Ureter (tissue), 1 donor: Measurements from ENCODE around the gene ACIN1. TPM values are rescaled to one million over a fixed set of nuclear protein-coding genes. Genes with fewer than 3 reads are reported as not detected.
A peak's percentile ranks its signal among the peaks of the same experiment; 100 is the strongest.

Experiments used
- DNase-seq: peaks from one replicate; pipeline ENCODE4 v3.0.0-alpha.2; 2020; ENCODE audit warnings: low spot score
- total RNA-seq: library from RNA; stranded (reverse); gene quantifications from one replicate; pipeline ENCODE4 v1.2.4, GENCODE V29; 2023
- donor health status: DM: yes; HTN: yes; CAD: no.

ACIN1 gene
- total RNA-seq, 1 donor from 2014 or later, result 229 TPM

GRCh38 chr14:23043754-23044153 lies 51.2 kb downstream of the ACIN1 start:
- DNase-seq, result no peak

DNA sequence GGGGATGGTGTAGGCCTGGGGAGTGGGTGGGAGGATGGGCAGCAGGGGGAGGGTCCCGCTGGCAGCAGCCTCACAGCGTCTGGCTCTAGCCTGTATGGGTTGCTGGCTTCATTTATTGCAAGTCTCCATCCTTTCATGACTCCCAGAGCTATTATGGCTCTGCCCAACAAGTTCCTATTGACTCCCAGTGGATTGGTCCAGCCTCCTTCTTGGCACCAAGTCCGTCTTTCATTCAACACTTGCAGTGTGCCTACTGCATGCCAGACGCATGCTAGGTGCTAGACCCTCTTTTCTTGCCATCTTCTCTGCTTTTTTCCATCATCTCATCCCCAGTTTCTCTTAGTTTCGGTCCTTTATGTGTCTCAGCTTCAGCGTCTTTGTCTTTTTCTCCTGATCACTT lies 51.8 kb downstream of the ACIN1 start:
- DNase-seq, result no peak

DNA sequence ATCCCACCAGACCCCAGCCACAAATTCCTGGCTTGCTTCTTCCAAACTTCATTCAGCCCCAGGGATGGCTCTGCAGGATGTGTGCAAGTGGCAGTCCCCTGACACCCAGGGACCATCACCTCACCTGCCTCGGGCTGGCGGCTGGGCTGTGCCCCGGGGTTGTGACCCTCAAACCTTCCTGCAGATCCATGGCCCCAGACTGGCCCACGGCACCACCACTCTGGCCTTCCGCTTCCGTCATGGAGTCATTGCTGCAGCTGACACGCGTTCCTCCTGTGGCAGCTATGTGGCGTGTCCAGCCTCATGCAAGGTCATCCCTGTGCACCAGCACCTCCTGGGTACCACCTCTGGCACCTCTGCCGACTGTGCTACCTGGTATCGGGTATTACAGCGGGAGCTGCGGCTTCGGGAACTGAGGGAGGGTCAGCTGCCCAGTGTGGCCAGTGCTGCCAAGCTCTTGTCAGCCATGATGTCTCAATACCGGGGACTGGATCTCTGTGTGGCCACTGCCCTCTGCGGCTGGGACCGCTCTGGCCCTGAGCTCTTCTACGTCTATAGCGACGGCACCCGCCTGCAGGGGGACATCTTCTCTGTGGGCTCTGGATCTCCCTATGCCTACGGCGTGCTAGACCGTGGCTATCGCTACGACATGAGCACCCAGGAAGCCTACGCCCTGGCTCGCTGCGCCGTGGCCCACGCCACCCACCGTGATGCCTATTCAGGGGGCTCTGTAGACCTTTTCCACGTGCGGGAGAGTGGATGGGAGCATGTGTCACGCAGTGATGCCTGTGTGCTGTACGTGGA lies 52.6 kb downstream of the ACIN1 start, which contains the start of gene PSMB11:
Gene PSMB11, plus strand, starts transcription at position 51 of the 804 bp plus-strand sequence. Its CDS starts 14 bp downstream, at position 65.
- no peak for DNase-seq

DNA sequence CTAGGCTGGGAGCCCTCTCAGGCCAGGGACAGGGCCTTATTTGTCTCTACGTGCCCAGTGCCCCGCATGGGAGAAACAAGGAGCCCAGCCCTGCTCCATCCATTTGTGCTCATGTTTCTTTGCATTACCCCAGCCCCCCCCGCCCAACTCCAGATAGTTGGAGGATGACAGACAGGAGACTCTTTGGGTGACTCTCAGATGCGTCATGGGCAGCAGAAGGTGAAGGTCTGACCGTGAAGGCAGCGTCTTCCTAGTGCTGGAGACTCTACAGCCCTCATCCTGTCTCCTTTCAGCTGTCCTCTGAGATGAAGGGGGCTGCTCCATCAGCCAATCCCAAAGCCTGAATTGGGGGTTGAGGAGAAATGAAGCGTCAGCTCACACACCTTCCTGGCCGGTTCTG lies 53.2 kb downstream of the ACIN1 start:
- no peak for DNase-seq

DNA sequence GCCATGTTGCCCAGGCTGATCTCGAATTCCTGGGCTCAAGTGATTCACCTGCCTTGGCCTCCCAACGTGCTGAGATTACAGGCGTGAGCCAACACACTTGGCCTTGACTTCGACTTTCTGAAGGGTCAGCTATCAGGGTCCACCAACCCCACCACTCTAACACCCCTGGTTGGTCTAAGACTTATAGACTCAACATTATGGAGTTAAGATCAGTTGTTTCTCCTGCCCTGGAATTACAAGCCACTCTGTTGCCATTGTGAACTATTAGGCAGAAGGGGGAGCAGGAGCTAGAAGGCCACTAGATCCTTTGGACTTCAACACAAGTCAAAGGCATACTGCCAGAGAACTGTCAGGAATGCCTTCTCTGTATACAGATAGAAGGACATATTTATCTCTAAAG lies 54.8 kb downstream of the ACIN1 start:
- no peak for DNase-seq

GRCh38 chr14:23035303-23036144 lies 59.4 kb downstream of the ACIN1 start:
- DNase-seq, result no peak

GRCh38 chr14:23034498-23035302 lies 60.2 kb downstream of the ACIN1 start, which contains the start of gene PSMB5:
TSS of gene PSMB5 (minus strand) at chr14:23034900. CDS start at chr14:23034881, 19 bp downstream.
- peak; percentile 93 for DNase-seq

DNA sequence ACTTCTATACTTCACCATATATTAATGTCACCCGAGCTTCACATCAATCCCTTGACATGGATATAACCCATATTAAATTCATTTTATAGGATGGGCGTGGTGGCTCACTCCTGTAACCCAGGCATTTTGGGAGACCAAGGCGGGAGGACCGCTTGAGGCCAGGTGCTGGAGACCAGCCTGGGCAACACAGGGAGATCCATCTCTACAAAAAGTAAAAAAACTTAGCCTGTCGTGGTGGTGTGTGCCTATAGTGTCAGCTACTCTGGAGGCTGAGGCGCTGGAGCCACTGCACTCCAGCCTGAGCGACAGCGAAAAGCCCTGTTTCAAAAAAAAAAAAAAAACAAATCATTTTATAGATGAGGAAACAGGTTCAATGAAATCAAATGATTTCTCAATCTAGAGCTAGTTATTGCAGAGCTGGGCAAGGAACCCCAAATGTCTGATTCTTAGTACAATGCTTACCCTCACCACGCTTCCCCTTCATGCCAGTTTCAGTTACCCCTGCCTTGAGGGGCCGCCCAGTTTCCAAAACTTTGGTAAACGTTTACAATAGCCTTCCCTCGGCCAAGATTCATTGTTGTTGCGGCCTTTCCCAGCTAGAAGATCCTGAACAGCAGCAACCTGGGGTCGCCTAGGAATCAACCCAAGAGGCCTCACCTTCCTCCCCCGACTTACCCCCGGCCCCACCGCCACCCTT lies 61.0 kb downstream of the ACIN1 start:
- DNase-seq, result no peak

GRCh38 chr14:23033251-23033727 lies 61.6 kb downstream of the ACIN1 start:
- no peak for DNase-seq

- DNase-seq, result no peak
Observed at GRCh38 chr14:23030936-23031335, 64.0 kb downstream of the ACIN1 start.

- DNase-seq, result no peak
Observed at GRCh38 chr14:23028799-23029198, 66.1 kb downstream of the ACIN1 start.

DNA sequence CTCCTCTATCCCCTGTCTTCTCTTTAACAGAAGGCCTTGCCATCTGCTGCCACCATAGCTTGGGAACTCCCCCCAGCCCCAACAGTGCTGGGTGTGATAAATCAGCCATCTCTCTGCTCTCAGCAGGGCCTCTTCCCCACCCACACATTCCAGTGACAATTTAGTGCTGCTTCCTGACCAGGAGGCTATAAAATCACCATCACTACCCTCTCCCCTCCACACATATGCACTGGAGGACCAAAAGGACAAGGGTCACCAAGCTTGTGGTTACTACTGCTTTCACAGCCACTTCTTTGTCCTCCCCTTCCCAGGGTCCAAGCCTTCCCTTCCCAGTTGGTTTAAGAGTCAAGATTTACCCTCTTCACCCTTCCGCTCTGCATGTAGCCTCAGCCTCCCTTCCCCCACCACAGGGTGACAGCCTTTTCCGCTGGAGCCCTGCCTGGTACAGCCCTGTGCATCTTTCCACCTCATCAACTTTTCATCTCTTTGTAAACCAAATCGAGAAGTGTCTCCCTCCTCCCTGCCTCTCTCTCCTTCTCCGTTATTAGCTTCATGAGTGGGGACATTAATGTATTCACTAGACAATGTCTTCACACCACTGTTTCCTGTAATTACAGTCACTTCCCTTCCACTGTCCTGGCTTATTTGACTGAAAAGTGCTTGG lies 69.7 kb downstream of the ACIN1 start:
- DNase-seq, result no peak

DNA sequence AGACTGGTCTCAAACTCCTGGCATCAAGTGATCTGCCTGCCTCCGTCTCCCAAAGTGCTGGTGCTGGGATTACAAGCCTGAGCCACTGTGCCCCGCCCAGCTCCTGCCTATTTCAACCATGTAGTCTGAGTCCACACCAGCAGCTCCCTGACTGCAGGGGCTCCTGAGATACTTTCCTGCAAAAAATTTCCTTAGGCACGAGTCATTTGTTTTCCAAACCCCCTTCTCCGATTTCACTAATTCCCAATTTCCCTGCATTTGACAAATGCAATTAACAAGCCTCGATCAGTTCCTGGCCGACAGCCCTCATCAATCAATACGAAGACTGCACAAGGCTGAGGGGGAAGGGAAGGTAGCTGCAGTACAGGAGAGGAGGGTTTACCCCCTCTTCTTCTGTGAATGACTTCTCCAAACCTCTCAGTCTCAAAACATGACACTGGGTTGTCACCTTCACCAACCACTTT lies 70.3 kb downstream of the ACIN1 start:
- no peak for DNase-seq

- DNase-seq, result no peak
Observed at GRCh38 chr14:23023795-23024152, 71.2 kb downstream of the ACIN1 start.

DNA sequence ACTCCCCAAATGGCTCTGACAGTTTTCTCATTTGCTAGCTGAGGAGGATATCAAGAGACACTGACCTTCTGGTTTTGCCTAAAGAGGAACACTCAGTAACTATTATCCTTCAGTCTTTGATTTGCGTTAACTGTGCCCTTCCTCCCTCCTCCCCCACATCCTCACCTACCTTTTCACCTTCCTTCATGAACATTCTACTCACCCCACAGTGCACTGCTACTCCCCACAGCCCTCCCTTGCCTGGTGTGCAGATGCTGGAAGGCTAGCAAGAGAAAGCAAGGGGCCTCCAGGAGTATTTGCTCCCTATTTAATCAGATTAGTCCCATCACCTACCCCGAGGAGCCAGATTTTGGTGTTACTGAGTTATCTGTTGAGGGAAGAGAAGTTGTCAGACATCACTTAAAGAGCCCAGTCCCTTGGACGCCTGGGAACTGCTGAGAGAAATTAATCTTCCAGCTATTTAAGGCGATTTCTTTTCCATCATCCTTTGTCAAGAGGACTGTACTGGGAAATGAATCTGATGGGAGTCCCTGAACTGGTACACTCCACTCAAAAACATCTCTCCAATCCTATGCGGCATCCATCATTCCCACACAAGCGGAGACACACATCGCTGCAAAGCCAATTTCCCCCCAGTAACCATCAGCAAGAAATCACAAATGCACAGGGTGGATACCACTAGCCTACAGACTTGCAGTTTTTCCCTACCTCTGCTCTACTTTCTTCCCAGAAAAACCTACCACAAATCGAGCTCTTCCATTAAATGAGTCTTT lies 71.7 kb downstream of the ACIN1 start:
- no peak for DNase-seq

DNA sequence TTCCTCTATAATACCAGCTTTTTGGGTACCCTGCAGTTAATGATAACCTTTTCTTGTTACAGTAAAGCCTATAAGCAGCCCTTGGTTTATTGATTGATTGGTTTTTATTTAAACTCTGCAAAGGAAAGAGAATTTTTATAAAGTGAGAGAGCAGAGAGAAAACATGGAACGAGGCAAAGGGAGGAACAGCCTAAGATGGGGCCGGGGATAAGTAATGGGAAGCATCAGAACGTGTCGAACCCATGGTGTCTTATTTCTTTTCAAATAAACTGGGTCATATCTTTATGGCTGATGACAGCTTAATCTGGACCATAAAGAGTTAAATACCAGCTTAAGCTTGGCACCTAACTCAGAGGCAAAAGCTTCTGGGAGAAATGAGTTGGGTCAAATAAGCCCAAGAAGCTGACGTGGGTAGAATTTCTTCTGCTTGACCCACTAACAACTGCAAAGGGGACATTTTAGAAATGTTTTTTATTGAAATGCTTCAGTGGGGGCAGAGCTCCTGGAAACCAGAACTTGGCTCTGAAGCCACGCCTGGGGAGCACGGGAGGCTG lies 73.0 kb downstream of the ACIN1 start:
- no peak for DNase-seq

GRCh38 chr14:23021434-23021833 lies 73.5 kb downstream of the ACIN1 start:
- DNase-seq, result no peak

DNA sequence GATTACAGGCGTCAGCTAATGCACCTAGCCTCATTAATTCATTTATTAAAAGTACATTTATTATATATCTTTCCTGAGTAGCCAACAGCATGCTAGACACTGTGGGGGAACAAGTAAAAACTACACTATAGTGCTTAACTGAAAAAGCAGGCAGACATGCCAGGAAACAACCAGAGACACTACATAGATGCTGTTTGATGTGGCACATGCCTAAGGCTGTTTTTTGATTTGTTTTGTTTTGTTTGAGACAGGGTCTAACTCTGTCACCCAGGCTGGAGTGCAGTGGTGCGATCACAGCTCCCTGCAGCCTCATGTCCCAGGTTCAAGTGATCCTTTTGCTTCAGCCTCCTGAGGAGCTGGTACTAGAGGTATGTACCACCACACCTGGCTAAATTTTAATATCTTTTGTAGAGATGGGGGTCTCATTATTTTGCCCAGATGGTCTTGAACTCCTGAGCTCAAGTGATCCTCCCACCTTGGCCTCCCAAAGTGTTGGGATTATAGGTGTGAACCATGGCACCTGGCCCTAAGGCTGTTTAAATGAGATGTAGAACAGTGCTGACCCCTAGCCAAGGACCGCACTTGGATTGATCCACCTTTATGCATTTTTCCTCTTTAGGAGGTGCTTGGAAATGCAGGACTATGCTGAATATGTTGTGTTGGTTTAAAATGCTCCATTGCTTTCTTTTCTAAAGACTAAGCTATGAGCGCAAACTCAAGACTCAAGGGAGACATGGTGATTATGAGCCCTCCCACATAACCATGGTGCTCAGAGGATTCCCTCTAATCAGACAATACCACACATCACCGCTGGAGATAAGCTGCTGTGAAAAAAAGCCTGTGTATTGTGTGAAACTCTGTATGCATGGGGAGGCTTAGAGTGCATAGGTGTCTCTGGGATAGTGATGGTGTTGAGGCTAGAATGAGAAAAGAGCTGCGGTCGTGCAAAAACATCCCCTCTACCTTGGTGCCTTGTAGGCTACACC lies 74.5 kb downstream of the ACIN1 start:
- no peak for DNase-seq
